GF-D8 (cell line): Measurements from ENCODE around the gene DCST2.

Source experiments
- DNase-seq: peaks from one replicate; lab custom pipeline; 2025; lab: John Stamatoyannopoulos, UW

Gene DCST2

GRCh38 chr1:155069551-155070157, 36.1 kb upstream of the DCST2 start:
- DNase-seq = no peak

- no peak for DNase-seq
Measured at GRCh38 chr1:155068599-155068998, 35.0 kb upstream of the DCST2 start.

- no peak for DNase-seq
Measured at GRCh38 chr1:155066777-155067176, 33.2 kb upstream of the DCST2 start.

GRCh38 chr1:155064832-155065429, 31.4 kb upstream of the DCST2 start:
- DNase-seq = no peak

- no peak for DNase-seq
Measured at GRCh38 chr1:155064111-155064831, 30.7 kb upstream of the DCST2 start.

GRCh38 chr1:155063550-155064110, 30.0 kb upstream of the DCST2 start, which contains the start of gene EFNA4:
Gene EFNA4 (plus strand): TSS chr1:155063740. CDS start chr1:155063824, 84 bp downstream.
- peak; percentile 21 for DNase-seq

GRCh38 chr1:155062702-155063411, 29.3 kb upstream of the DCST2 start:
- no peak for DNase-seq

- DNase-seq = no peak
Measured at GRCh38 chr1:155062151-155062686, 28.6 kb upstream of the DCST2 start.

- DNase-seq = peak; percentile 26
Measured at GRCh38 chr1:155061381-155062150, 28.0 kb upstream of the DCST2 start.

GRCh38 chr1:155060736-155061135, 27.2 kb upstream of the DCST2 start:
- DNase-seq = no peak

- no peak for DNase-seq
Measured at GRCh38 chr1:155057788-155058211, 24.2 kb upstream of the DCST2 start.

- DNase-seq = no peak
Measured at GRCh38 chr1:155057104-155057503, 23.5 kb upstream of the DCST2 start.

GRCh38 chr1:155053531-155054105, 20.0 kb upstream of the DCST2 start:
- DNase-seq = no peak

- DNase-seq = no peak
Measured at GRCh38 chr1:155052439-155053395, 19.1 kb upstream of the DCST2 start.

- DNase-seq = no peak
Measured at GRCh38 chr1:155051777-155052398, 18.3 kb upstream of the DCST2 start.

- DNase-seq = no peak
Measured at GRCh38 chr1:155051342-155051776, 17.8 kb upstream of the DCST2 start.

GRCh38 chr1:155050560-155051341, 17.2 kb upstream of the DCST2 start, which contains the start of gene ADAM15:
Gene ADAM15 (plus strand): TSS chr1:155051316. CDS start chr1:155051387, 71 bp downstream.
- peak; percentile 57 for DNase-seq
